Subcutaneous abdominal adipose tissue (tissue), 5 donors: ENCODE results near the gene ADAMTS15.

Source experiments
- H3K27ac ChIP-seq: one replicate; pipeline ENCODE4 v1.7.0; 2013; ENCODE audit warnings: low read depth, mild to moderate bottlenecking, inconsistent platforms, low read length, moderate library complexity
- H3K27me3 ChIP-seq, 5 donors: one replicate each; pipeline ENCODE4 v1.7.0; 2013; ENCODE audit warnings: low read length in 5 of 5, inconsistent platforms in 1 of 5; ENCODE audit not compliant: control insufficient read depth in 5 of 5, insufficient read depth in 4 of 5
- H3K36me3 ChIP-seq, 5 donors: one replicate each; pipeline ENCODE4 v1.7.0; 2013; ENCODE audit warnings: low read length in 5 of 5; ENCODE audit not compliant: control insufficient read depth in 5 of 5, insufficient read depth in 5 of 5
- H3K4me1 ChIP-seq, 5 donors: one replicate each; pipeline ENCODE4 v1.7.0; 2013; ENCODE audit warnings: low read length in 5 of 5, mild to moderate bottlenecking in 3 of 5, moderate library complexity in 1 of 5; ENCODE audit not compliant: control insufficient read depth in 5 of 5, insufficient read depth in 5 of 5
- H3K4me3 ChIP-seq, 5 donors: one replicate each; pipeline ENCODE4 v1.7.0; 2013; ENCODE audit warnings: low read length in 5 of 5, low read depth in 1 of 5
- H3K9ac ChIP-seq, 5 donors: one replicate each; pipeline ENCODE4 v1.7.0; 2013; ENCODE audit warnings: low read length in 5 of 5, mild to moderate bottlenecking in 4 of 5, moderate library complexity in 3 of 5
- H3K9me3 ChIP-seq, 5 donors: one replicate each; pipeline ENCODE4 v1.7.0; 2013; ENCODE audit warnings: low read length in 5 of 5; ENCODE audit not compliant: control insufficient read depth in 5 of 5
- donor health status: healthy.
- donor health status: healthy.
- donor health status: healthy.
- donor health status: healthy.
- donor health status: healthy.

The ADAMTS15 gene

GRCh38 chr11:130448416-130449309 lies at the start of gene ADAMTS15:
ADAMTS15 (plus strand) TSS chr11:130448645; CDS start chr11:130448974, 329 bp downstream.
- Histone ChIP-seq H3K9ac (peak within 1 kb of the TSS in 4 of 5 donors; percentile 74 to 88 (median 80)), H3K9me3 (no peaks in the 10 kb centered on the region), H3K4me3 (peak within 1 kb of the TSS; percentile 83 to 98 (median 90)), H3K27me3 (peaks cover 0 to 4% (median 0%) of the 10 kb centered on the region in 5 donors), H3K4me1 (peaks cover 8 to 58% (median 53%) of the 10 kb centered on the region in 5 donors), H3K27ac (peak within 1 kb of the TSS; percentile 85), H3K36me3 (no peaks in the 10 kb centered on the region)

GRCh38 chr11:130399196-130399595 lies 49.2 kb upstream of the ADAMTS15 start:
- no peak overlapping the region for H3K27ac ChIP-seq
- H3K4me1 ChIP-seq = peaks cover 3 to 33% (median 23%) of the 10 kb centered on the region in 5 donors
- H3K27me3 ChIP-seq = peaks cover 0 to 11% (median 4%) of the 10 kb centered on the region in 5 donors
- H3K36me3 ChIP-seq = no peaks in the 10 kb centered on the region
- H3K9ac ChIP-seq = no peak overlapping the region
- no peak overlapping the region for H3K4me3 ChIP-seq
- no peaks in the 10 kb centered on the region for H3K9me3 ChIP-seq

GRCh38 chr11:130400781-130401483 lies 47.5 kb upstream of the ADAMTS15 start:
- Histone ChIP-seq H3K27ac (no peak overlapping the region), H3K9ac (no peak overlapping the region), H3K9me3 (no peaks in the 10 kb centered on the region), H3K36me3 (no peaks in the 10 kb centered on the region), H3K4me1 (peaks cover 3 to 33% (median 23%) of the 10 kb centered on the region in 5 donors), H3K27me3 (peaks cover 0 to 10% (median 3%) of the 10 kb centered on the region in 5 donors), H3K4me3 (no peak overlapping the region)

GRCh38 chr11:130402570-130402969 lies 45.9 kb upstream of the ADAMTS15 start:
- no peak overlapping the region for H3K4me3 ChIP-seq
- H3K36me3 ChIP-seq = no peaks in the 10 kb centered on the region
- H3K27me3 ChIP-seq = peaks cover 0 to 6% (median 3%) of the 10 kb centered on the region in 5 donors
- H3K4me1 ChIP-seq = peaks cover 3 to 33% (median 23%) of the 10 kb centered on the region in 5 donors
- H3K27ac ChIP-seq = no peak overlapping the region
- no peak overlapping the region for H3K9ac ChIP-seq
- no peaks in the 10 kb centered on the region for H3K9me3 ChIP-seq

- Histone ChIP-seq H3K27ac (no peak overlapping the region), H3K9ac (no peak overlapping the region), H3K27me3 (peaks cover 0 to 3% (median 0%) of the 10 kb centered on the region in 5 donors), H3K4me3 (no peak overlapping the region), H3K9me3 (no peaks in the 10 kb centered on the region), H3K36me3 (no peaks in the 10 kb centered on the region), H3K4me1 (peaks cover 3 to 39% (median 23%) of the 10 kb centered on the region in 5 donors)
These were observed 45.1 kb upstream of the ADAMTS15 start for GRCh38 chr11:130403271-130403804.

- no peaks in the 10 kb centered on the region for H3K36me3 ChIP-seq
- H3K27me3 ChIP-seq = peaks cover 0 to 4% (median 2%) of the 10 kb centered on the region in 5 donors
- H3K9me3 ChIP-seq = no peaks in the 10 kb centered on the region
- no peak overlapping the region for H3K9ac ChIP-seq
- peaks cover 3 to 39% (median 23%) of the 10 kb centered on the region in 5 donors for H3K4me1 ChIP-seq
- H3K27ac ChIP-seq = no peak overlapping the region
- H3K4me3 ChIP-seq = no peak overlapping the region
These were observed 44.5 kb upstream of the ADAMTS15 start for GRCh38 chr11:130403967-130404366.

GRCh38 chr11:130404727-130405126 lies 43.7 kb upstream of the ADAMTS15 start:
- Histone ChIP-seq H3K27me3 (peaks cover 0 to 7% (median 5%) of the 10 kb centered on the region in 5 donors), H3K9ac (no peak overlapping the region), H3K36me3 (no peaks in the 10 kb centered on the region), H3K27ac (no peak overlapping the region), H3K9me3 (no peaks in the 10 kb centered on the region), H3K4me3 (no peak overlapping the region), H3K4me1 (peaks cover 3 to 39% (median 23%) of the 10 kb centered on the region in 5 donors)

- Histone ChIP-seq H3K9me3 (no peaks in the 10 kb centered on the region), H3K36me3 (no peaks in the 10 kb centered on the region), H3K27ac (no peak overlapping the region), H3K27me3 (peaks cover 0 to 7% (median 5%) of the 10 kb centered on the region in 5 donors), H3K4me3 (no peak overlapping the region), H3K9ac (no peak overlapping the region), H3K4me1 (peaks cover 3 to 37% (median 19%) of the 10 kb centered on the region in 5 donors)
These were observed 43.0 kb upstream of the ADAMTS15 start for GRCh38 chr11:130405428-130405827.

- peaks cover 0 to 10% (median 3%) of the 10 kb centered on the region in 5 donors for H3K27me3 ChIP-seq
- H3K36me3 ChIP-seq = no peaks in the 10 kb centered on the region
- H3K4me1 ChIP-seq = peaks cover 0 to 13% (median 11%) of the 10 kb centered on the region in 5 donors
- H3K9ac ChIP-seq = no peak overlapping the region
- H3K27ac ChIP-seq = no peak overlapping the region
- no peaks in the 10 kb centered on the region for H3K9me3 ChIP-seq
- H3K4me3 ChIP-seq = no peak overlapping the region
These were observed 40.5 kb upstream of the ADAMTS15 start for GRCh38 chr11:130407978-130408377.
